ENCODE data around the gene TYSND1.
"Not testable (repeated sequence)": the region's sequence is repeated elsewhere in the genome, so short reads cannot be mapped to it uniquely, and the experiment has no call there.

Gene TYSND1, protein sequence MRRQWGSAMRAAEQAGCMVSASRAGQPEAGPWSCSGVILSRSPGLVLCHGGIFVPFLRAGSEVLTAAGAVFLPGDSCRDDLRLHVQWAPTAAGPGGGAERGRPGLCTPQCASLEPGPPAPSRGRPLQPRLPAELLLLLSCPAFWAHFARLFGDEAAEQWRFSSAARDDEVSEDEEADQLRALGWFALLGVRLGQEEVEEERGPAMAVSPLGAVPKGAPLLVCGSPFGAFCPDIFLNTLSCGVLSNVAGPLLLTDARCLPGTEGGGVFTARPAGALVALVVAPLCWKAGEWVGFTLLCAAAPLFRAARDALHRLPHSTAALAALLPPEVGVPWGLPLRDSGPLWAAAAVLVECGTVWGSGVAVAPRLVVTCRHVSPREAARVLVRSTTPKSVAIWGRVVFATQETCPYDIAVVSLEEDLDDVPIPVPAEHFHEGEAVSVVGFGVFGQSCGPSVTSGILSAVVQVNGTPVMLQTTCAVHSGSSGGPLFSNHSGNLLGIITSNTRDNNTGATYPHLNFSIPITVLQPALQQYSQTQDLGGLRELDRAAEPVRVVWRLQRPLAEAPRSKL

DNA sequence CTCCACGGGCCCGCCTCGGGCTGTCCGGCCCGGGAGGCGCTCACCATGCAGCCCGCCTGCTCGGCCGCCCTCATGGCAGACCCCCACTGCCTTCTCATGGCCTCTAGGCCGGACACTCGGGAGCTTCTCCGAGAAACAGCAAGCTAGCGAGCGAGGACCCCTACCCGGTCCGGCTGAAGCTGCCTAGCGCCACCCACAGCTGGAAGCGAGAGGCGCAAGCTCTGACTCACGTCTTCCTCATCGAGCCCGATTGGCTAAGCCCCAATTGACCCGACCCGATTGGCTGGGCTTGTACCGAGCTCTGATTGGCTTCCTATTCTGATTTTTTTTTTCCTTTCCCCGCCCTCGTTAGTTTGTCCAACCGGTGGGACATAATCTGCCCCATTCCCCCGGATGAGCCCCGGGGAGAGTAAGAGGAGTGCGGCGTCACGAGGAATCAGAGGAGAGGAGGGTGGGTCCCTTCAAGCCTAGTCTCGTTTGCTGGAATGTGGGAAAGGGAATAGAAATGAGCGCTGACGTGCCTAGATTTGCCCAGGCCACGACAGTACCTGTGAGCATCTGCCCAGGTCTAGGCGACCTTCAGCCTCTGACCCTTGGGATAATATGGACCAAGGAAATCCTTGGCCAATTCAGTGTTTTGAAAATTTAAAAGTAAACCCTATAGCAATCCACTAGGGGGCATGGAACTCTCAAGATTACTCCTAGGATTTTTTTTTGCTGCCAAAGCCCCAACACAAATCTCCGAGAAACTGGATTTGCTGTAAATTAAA is at the start of gene TYSND1:
Gene TYSND1 (minus strand): TSS at position 212 of the 770 bp plus-strand sequence. CDS start 114 bp downstream, at position 98.
- no peak for DNase-seq

DNA sequence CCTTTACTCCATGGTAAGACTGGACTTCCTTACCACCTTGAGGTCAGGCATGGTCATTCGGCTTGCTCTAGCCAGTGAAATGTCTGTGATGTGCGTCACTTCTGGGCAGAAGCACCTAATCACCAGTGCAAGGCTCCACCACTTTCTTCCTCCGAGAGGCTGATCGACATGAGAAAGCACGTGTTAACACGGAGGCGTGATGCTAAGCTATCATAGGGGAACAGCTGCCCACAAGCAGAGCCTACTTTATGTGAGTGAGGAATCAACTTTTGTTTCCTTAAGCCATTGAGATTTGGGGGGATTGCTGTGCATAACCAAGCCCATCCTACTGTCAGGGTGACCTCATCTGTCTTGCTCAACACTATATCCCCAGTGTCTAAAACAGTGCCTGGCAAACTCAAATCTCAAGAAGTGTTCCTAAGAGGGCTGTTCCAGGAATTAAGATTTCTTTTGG is 46.9 kb upstream of the TYSND1 start:
- no peak for DNase-seq

DNA sequence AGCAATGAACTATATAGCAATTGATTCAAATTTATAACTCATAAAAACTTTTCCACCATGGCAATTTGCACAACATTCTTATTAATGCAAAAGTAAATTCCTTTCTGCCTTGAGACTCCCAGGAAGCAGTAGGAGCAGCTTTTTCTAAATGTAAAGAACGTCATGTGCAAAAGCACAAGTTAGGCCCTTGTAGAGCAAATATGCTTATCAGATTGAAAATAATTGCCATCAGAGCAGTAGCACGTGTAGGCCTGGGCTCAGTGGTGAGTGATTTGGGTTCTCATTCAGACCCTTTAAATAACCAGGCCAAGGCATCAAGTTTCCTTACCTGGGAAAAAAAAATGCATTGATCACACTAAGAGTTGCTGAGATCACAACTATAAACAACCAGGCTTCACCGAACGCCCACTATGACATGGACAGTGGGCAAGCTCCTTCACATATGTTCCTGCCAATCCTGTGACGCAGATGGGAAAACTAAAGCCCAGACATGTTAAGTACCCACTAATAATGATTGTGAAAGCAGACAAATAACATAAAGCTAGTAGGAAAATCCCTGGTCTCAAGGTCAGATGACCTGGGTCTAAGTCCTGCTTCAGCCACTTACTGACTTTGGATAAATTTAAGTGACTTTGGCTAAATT is 45.9 kb upstream of the TYSND1 start:
- DNase-seq: no peak

DNA sequence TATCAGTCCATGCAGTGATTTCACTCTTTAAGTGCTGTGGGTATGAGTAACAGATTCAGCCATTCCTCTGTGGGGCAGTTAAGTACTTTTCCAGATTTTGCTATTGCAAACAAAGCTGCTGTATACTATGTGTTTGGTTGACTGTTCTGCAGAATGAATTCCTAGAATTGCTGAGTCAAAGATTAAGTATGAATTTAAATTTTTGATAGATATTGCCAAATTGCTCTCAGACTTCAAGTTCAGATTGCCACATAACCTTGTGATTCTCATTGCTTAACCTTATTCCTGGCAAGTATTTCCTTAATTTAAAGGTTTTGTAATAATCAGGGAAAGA is 45.4 kb upstream of the TYSND1 start:
- DNase-seq: no peak

DNA sequence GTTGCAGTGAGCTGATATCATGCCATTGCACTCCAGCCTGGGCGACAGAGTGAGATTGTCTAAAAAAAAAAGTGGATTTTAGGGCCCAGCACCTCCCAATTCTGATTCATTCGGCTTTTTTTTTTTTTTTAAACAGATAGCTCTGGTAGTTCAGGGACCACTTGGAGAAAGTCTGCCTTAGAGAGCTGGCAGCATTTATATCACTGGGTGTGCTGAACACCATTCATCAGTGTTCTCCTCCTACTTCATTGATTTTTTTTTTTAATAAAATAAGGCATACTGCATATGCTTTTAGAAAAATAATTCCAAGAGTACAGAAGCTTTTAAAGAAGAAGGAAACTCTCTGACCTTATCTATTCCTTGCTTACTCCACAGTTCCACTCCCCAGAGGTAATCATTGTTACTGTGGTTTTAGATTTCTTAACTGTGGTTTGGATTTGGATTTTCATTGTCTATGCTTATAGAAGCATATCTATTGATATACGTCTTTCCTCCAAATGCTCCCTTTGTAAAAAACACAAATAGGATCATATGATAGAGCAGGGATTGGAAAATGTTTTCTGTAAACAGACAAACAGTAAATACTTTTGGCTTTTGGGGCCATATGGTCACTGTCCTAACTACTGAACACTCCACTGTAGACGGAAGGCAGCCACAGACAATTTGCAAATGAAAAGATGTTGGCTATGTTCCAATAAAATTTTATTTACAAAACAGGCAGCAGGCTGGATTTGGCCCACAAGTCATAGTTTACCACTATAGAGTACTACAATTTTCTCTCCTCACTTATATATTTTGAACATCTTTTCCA is 44.9 kb upstream of the TYSND1 start:
- no peak for DNase-seq

DNA sequence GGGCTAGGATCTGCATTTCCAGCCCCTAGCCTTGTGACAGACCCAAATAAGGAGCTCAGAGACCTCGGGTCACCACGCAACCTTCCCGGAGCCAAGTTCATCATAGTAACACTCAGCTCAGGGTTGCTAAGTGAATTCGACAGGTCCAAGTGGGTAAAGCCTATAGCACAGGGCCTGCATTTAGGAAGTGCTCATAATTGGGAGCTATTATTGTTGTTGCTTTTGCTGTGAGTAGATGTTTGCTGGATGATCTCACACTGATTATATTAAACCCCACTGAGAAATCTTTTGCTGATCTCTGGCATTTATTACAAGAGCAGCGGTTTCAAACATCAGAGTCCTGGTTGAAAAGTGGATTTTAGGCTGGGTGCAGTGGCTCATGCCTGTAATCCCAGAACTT is 44.1 kb upstream of the TYSND1 start:
- DNase-seq: no peak

DNA sequence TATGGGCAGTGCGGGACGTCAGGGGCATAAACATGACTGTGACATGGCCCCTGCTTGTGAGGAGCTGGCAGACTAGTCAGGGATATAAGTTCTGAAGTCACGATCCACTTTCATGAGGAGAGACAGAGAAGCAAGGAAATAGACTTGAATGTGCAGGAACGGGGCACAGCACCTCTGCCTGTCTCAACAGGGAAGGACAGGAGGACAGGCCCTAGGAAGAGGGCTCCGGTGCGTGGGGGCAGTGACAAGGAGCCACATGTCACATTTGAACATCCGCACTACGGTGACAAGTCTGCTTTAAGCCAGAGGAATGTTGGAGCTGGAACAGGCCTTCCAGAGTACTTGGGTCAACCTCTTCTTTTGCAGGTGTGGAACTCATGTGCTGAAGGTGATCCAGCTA is 43.6 kb upstream of the TYSND1 start:
- no peak for DNase-seq

DNA sequence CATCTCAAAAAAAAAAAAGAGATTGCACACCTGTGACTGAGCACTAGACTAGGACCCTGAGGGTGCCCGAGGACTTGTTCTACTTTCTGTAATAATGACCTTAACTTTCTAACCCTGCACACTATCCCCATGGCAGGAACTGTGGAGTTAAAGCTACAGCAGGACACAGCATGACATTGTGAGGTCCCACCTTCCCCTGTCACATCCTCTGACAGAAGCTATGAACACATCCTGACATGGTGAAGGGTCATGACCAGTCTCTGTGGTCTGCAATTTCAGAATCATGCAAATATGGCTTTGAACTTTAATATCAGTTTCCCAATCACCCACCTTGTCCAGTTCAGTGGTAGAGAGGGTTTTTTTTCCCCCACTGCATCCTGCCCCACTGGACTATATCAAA is 42.3 kb upstream of the TYSND1 start:
- no peak for DNase-seq

DNA sequence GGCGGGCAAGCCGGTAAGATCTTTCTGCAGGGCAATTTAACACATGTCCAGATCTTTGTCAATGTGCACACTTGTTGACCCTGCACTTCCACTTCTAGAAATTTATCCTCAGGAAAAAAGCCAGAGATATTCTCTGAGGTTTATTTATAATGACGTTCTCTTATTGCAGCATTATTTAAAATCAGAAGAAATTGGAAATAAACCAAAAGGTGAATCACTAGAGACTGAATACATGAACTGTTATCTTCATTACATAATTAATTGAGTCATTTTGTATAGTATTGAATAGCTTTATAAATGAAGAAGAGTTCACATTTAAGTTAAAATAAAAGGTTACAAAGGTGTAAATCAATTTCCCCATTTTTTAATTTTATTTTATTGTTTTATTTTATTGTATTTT is 40.1 kb upstream of the TYSND1 start:
- no peak for DNase-seq

DNA sequence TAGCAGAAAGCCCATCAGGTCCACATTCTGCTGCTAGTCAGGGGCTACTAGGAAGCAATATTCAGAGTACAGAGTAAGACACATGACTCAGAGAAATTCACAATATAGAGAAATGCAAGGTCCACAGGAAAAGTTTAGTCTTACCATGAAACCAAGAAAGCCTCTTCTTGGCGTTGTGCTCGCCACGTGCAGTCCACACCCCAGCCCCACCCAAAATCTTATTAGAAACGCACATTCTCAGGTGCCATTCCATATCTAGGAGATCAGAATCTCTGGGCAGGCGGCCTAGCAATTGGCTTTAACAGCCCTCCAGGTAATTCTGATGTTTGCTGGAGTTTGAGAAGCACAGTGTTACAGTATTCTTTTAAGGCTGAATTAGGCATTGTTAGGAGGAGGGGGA is 39.6 kb upstream of the TYSND1 start:
- DNase-seq: no peak

DNA sequence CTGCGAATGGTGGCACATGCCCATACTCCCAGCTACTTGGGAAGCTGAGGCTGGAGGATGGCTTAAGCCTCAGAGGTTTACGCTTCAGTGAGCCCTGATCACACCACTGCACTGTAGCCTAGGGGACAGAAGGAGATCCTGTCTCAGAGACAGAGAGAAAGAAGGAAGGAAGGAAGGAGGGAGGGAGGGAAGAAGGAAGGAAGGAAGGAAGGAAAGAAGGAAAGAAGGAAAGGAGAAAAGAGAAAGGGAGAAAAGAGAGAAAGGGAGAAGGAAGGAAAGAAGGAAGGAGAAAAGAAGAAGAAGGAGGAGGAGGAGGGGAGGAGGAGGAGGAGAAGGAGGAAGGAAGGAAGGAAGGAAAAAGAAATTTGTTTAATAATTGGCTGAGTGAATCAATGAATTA is 36.8 kb upstream of the TYSND1 start:
- no peak for DNase-seq

DNA sequence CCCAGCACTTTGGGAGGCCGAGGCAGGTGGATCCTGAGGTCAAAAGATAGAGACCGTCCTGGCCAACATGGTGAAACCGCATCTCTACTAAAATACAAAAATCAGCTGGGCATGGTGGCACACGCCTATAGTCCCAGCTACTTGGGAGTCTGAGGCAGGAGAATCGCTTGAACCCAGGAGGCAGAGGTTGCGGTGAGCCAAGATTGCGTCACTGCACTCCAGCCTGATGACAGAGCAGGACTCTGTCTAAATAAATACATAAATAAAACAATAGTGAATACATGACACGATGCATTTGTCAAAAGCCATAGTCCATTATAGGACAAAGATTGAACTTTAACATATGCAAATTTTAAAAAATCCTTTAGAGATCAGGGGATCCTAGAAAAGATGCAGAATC is 32.7 kb upstream of the TYSND1 start:
- DNase-seq: not testable (repeated sequence)

DNA sequence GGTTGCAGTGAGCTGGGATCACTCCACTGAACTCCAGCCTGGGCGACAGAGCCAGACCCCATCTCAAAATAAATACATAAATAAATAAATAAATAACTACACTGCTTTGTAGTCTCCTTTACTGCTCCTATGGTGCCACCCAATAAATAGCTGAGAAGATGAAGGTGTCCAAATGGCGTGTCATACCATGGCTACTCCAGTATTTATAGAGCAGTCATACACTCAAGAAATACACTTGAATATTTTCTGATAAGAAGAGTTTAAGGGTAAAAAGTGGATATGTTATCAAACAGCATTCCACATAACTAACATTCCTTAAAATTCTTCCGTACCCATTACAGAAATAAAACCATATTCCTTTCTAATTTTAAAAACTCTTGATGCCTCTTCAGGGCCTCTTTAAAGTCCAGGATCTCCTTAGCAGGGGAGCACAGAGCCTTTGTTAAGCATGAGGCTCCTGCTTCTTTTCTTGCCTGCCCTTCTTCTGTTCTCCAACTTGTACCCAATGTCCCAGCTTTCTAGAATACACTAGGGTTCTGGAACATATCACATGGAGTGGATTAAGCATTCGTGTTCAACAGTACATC is 31.7 kb upstream of the TYSND1 start:
- no peak for DNase-seq

DNA sequence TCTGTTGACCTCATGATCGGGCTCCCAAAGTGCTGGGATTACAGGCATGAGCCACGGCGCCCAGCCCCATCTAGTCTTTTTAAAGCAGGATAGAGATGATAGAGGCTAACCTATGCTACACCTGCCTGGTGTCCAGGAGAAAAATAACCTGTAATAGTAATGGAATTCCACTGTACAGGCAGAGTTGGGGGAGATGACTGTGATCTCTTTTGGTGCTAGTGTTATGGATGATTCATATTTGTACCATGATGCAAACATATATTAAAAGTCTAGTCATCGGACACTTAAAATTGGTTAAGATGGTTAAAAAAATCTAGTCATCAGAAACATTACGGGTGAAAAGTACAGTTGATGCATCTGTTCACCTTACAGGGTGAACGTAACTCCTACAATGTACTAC is 29.9 kb upstream of the TYSND1 start:
- DNase-seq: no peak

DNA sequence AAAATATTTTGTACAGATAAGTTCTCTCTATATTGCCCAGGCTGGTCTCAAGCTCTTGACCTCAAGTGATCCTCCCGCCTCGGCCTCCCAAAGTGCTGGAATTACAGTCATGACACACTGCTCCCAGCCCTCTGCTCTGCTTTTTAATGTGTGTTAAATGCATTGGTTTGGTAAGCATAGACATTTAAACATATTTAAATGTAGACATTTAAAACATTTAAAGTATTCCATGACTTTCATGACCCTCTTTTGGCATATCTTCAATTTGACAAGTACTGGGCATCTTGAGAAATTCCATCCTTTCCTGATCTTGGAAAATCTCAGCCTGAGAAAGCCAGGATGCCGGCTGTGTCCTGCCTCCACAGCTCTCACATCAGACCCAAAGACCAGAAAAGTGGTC is 29.0 kb upstream of the TYSND1 start:
- no peak for DNase-seq

DNA sequence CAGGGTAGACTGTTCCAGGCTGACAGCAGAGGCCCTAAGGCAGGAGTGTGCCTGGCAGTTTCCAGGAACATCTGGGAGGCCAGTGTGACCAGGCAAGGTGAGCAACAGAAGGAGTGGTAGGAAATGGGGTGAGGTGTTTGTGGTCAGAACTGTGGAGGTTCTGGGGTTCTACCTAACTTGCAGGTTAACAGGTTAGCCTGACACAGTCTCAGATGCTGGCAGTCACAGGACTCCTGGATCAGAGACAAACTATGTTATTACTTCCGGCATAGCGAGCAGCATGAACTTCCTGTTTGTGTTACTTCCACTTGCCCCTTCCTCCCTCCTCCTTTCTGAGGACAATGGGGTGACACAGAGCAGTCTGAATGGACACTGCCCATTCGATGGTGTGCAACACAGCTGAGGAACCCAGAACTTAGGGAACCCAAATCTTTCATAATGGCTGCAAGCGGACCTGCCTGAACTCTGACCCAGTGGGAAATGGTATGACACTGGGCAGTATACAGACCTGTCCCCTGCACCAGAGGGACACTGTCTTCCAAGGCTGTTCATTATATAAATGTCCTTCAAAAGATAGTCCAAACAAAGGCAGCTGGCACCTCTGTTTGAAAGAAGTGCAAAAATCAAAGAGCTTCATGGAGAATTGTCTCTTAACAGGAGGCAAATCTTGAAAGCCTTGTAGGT is 27.7 kb upstream of the TYSND1 start:
- no peak for DNase-seq

DNA sequence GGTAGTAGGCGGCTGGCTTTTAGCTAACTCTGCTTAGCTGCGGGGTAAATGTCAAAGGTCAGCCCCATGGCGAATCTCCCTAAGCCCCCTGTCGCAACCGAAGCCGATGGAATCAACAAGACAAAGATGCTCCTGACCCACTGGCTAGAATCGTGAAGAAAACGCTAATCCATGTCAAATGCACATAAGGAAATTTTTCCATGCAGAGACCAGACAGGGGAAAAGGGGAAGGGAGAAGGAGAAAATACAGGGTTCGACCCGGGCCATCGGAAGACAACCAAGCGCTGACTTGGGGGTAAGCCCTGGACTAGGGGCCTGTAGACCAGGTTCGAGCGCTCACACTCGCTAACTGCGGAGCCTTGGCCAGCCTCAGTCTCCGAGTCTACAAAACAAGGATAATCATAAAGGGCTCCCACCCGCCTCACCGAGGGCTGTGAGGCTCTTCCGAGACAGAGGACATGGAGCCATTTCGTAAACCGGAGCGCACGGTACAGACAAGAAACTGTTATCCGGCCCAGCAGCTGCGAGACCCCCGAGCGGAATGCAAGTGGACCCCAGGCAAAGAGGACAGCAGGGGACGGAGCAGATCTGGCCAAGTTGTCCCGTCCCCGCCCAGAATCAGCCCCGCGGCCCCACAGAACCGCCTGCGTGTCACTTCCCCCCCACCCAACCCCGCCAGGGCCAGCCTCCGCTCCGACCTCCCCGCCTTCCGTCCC is 23.3 kb upstream of the TYSND1 start:
- no peak for DNase-seq

DNA sequence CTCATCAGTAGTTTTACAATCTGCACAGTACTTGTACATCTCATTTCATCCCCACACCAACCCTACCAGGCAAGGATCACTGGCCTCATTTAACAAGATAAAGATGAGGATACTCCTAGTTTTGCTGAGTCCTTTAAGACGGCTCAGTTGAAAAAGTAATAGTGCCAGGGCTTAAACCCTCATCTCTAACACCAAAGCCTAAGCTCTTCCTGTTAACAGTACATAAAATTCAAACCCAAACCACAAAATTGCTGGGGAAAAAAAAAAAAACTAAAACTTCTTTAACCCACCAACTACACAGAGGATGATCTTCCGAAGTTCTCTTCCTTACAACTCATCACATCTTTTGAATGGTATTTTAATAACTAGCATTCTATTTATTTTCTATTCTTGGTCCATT is 22.5 kb upstream of the TYSND1 start:
- DNase-seq: no peak

DNA sequence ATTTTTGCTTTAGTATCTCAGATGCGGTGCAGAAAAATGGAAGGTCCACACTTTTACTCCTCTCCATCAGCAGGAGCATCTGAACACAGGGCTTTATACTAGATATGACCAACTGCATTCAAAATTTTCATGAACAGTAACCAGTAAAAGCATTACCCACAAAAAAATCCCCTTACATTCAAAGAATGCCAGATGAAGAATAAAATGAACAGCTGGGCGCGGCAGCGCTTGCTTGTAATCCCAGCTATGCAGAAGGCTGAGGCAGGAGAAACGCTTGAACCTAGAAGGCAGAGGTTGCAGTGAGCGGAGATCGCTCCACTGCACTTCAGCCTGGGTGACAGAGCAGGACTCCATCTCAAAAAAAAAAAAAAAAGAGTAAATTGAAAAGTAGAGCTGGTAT is 20.7 kb upstream of the TYSND1 start:
- DNase-seq: no peak

DNA sequence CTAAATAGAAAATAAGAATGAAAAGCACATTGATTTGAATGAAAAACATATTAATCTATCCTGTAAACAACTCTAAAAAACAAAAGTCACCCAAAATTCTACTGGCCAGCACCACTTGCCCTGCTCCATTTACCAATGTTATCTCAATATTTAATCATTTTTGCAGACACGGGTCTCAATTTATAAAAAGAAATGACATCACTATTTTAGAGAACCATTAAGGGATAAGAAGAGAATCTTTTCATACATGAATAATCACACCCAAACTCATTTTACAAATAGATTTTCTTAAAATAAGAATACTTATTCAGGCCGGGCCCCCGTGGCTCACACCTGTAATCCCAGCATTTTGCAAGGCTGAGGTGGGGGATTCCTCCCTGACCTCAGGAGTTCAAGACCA is 19.9 kb upstream of the TYSND1 start:
- DNase-seq: no peak

DNA sequence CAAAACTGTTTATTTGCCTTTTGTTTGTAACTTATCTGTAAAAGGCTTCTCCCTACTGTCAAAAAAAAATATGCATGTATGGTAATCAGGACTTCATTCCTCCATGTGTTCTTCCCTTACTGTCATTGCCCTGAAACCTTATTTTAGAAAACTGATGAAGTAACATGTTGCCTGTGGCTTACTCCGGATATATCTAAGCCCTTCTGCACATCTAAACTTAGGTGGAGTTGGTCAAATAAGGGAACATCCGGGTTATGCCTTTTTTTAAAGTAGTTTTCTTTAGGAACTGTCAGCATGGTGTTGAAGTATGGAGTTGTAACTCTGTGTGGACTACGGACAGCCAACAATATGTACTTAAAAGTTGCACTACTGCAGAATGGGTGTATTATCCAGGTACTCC is 17.7 kb upstream of the TYSND1 start:
- DNase-seq: no peak
